SK-N-SH treated with all-trans-retinoic acid at 6 μM for 48 hours (cell line): ENCODE results near the gene SMTN.

Experiments
- ATAC-seq: fragments of 200-7000 bp; cut with Tn5 transposase; 3 replicates; pipeline ENCODE4 v1.9.1; 2020; ENCODE audit warnings: mild to moderate bottlenecking, moderate library complexity
- ARNTL ChIP-seq: fragments of 450-650 bp; formaldehyde crosslinking; IDR thresholded peaks from 2 replicates; pipeline ENCODE4 v1.5.0; 2020; ENCODE audit warnings: low read depth, mild to moderate bottlenecking, moderate library complexity, borderline replicate concordance
- BACH2 ChIP-seq: fragments of 250-450 bp; sonication (Bioruptor Pico); IDR thresholded peaks from 2 replicates; pipeline ENCODE4 v1.9.0; 2021; ENCODE audit warnings: mild to moderate bottlenecking, borderline replicate concordance
- CSDC2 ChIP-seq: fragments of 250-450 bp; sonication (Bioruptor Pico); IDR thresholded peaks from 2 replicates; pipeline ENCODE4 v1.5.0; 2020; ENCODE audit warnings: mild to moderate bottlenecking, moderate library complexity
- ESRRG ChIP-seq: fragments of 250-450 bp; sonication (Bioruptor Pico); IDR thresholded peaks from 2 replicates; pipeline ENCODE4 v1.6.1; 2021; ENCODE audit warnings: mild to moderate bottlenecking
- GLIS3 ChIP-seq: fragments of 250-450 bp; sonication (Bioruptor Pico); IDR thresholded peaks from 2 replicates; pipeline ENCODE4 v1.5.0; 2020; ENCODE audit warnings: mild to moderate bottlenecking, moderate library complexity
- ISL1 ChIP-seq: fragments of 250-450 bp; sonication (Bioruptor Pico); IDR thresholded peaks from 2 replicates; pipeline ENCODE4 v2.1.2; 2022; ENCODE audit warnings: mild to moderate bottlenecking, moderate library complexity
- OSR1 ChIP-seq: fragments of 250-450 bp; sonication (Bioruptor Pico); IDR thresholded peaks from 2 replicates; pipeline ENCODE4 v1.8.0; 2022; ENCODE audit warnings: moderate library complexity, mild to moderate bottlenecking, inconsistent platforms
- PPARA ChIP-seq: fragments of 250-450 bp; sonication (Bioruptor Pico); IDR thresholded peaks from 2 replicates; pipeline ENCODE4 v1.5.0; 2020; ENCODE audit warnings: mild to moderate bottlenecking, borderline replicate concordance
- RARB ChIP-seq: fragments of 250-450 bp; sonication (Bioruptor Pico); IDR thresholded peaks from 2 replicates; pipeline ENCODE4 v1.8.0; 2021; ENCODE audit warnings: mild to moderate bottlenecking, moderate library complexity
- SNAI2 ChIP-seq: fragments of 250-450 bp; sonication (Bioruptor Pico); IDR thresholded peaks from 2 replicates; pipeline ENCODE4 v1.5.0; 2020; ENCODE audit warnings: mild to moderate bottlenecking, moderate library complexity
- TCF4 ChIP-seq: fragments of 250-450 bp; sonication (Bioruptor Pico); IDR thresholded peaks from 2 replicates; pipeline ENCODE4 v1.8.0; 2021; ENCODE audit warnings: mild to moderate bottlenecking, moderate library complexity, borderline replicate concordance
- TOX ChIP-seq: fragments of 250-450 bp; sonication (Bioruptor Pico); IDR thresholded peaks from 2 replicates; pipeline ENCODE4 v1.8.0; 2021; ENCODE audit warnings: mild to moderate bottlenecking, moderate library complexity, borderline replicate concordance
- ZC3H10 ChIP-seq: fragments of 250-450 bp; sonication (Bioruptor Pico); IDR thresholded peaks from 2 replicates; pipeline ENCODE4 v1.5.1; 2021; ENCODE audit warnings: mild to moderate bottlenecking, moderate library complexity
- ZFP3 ChIP-seq: fragments of 250-450 bp; sonication (Bioruptor Pico); IDR thresholded peaks from 2 replicates; pipeline ENCODE4 v1.5.0; 2020; ENCODE audit warnings: mild to moderate bottlenecking, moderate library complexity
- ZFP30 ChIP-seq: fragments of 450-650 bp; formaldehyde crosslinking; IDR thresholded peaks from 2 replicates; pipeline ENCODE4 v1.5.0; 2022; ENCODE audit warnings: mild to moderate bottlenecking, moderate library complexity
- ZNF70 ChIP-seq: fragments of 450-650 bp; formaldehyde crosslinking; IDR thresholded peaks from 2 replicates; pipeline ENCODE4 v1.5.0; 2020; ENCODE audit warnings: mild to moderate bottlenecking, moderate library complexity
- ZNF8 ChIP-seq: fragments of 450-650 bp; formaldehyde crosslinking; IDR thresholded peaks from 2 replicates; pipeline ENCODE4 v1.5.0; 2020; ENCODE audit warnings: mild to moderate bottlenecking, moderate library complexity
- TF ChIP-seq, protein P1 (sequence below): fragments of 250-450 bp; sonication (Bioruptor Pico); IDR thresholded peaks from 2 replicates; pipeline ENCODE4 v1.5.1; 2021; ENCODE audit warnings: mild to moderate bottlenecking, moderate library complexity
- TF ChIP-seq, protein P2 (sequence below): fragments of 250-450 bp; sonication (Bioruptor Pico); IDR thresholded peaks from 2 replicates; pipeline ENCODE4 v1.8.0; 2021; ENCODE audit warnings: low read depth, mild to moderate bottlenecking, moderate library complexity, borderline replicate concordance
- TF ChIP-seq, protein P3 (sequence below): fragments of 250-450 bp; sonication (Bioruptor Pico); IDR thresholded peaks from 2 replicates; pipeline ENCODE4 v1.8.0; 2020; ENCODE audit warnings: mild to moderate bottlenecking, moderate library complexity, borderline replicate concordance
- TF ChIP-seq, protein P4 (sequence below): fragments of 250-450 bp; sonication (Bioruptor Pico); IDR thresholded peaks from 2 replicates; pipeline ENCODE4 v1.5.1; 2020; ENCODE audit warnings: low read depth, mild to moderate bottlenecking, moderate library complexity

The SMTN gene

DNA sequence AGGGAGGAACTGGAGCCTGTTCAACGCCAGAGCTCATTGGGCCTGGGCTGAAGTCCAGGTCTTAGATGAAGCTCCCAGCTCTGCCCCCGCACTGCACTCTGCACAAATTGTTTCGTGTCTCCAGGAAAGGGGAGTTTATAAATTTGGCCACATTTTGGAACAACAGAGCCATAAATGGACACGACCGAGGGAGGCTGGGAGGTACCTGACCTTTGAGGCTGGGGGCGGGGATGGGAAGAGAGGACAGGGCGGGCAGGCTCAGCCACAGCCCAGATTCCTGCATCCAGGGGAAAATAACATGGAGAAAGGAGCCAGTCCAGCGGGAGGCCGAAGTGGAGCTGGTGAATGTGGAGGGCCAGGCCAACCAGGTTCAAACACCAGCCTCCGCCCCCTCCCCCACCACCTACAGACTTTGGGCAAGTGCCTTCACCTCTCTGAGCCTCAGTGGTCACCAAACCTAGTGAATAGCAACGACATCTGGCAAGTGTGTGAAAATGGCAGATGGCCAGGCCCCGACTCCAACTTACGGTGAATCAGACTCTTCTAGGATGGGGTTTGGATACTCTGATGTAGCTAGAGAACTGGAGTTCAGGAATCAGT, 36.8 kb upstream of the SMTN start:
- ATAC-seq = no peak
- no peak for TF ChIP-seq ESRRG
- no peak for TF ChIP-seq ZFP3 (CRISPR knock-in tag)
- TF ChIP-seq, protein P1, sequence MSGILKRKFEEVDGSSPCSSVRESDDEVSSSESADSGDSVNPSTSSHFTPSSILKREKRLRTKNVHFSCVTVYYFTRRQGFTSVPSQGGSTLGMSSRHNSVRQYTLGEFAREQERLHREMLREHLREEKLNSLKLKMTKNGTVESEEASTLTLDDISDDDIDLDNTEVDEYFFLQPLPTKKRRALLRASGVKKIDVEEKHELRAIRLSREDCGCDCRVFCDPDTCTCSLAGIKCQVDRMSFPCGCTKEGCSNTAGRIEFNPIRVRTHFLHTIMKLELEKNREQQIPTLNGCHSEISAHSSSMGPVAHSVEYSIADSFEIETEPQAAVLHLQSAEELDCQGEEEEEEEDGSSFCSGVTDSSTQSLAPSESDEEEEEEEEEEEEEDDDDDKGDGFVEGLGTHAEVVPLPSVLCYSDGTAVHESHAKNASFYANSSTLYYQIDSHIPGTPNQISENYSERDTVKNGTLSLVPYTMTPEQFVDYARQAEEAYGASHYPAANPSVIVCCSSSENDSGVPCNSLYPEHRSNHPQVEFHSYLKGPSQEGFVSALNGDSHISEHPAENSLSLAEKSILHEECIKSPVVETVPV (CRISPR knock-in tag) = no peak
- TF ChIP-seq, protein P2, sequence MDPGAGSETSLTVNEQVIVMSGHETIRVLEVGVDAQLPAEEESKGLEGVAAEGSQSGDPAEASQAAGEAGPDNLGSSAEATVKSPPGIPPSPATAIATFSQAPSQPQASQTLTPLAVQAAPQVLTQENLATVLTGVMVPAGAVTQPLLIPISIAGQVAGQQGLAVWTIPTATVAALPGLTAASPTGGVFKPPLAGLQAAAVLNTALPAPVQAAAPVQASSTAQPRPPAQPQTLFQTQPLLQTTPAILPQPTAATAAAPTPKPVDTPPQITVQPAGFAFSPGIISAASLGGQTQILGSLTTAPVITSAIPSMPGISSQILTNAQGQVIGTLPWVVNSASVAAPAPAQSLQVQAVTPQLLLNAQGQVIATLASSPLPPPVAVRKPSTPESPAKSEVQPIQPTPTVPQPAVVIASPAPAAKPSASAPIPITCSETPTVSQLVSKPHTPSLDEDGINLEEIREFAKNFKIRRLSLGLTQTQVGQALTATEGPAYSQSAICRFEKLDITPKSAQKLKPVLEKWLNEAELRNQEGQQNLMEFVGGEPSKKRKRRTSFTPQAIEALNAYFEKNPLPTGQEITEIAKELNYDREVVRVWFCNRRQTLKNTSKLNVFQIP = no peak
- TF ChIP-seq GLIS3 (CRISPR knock-in tag) = no peak

DNA sequence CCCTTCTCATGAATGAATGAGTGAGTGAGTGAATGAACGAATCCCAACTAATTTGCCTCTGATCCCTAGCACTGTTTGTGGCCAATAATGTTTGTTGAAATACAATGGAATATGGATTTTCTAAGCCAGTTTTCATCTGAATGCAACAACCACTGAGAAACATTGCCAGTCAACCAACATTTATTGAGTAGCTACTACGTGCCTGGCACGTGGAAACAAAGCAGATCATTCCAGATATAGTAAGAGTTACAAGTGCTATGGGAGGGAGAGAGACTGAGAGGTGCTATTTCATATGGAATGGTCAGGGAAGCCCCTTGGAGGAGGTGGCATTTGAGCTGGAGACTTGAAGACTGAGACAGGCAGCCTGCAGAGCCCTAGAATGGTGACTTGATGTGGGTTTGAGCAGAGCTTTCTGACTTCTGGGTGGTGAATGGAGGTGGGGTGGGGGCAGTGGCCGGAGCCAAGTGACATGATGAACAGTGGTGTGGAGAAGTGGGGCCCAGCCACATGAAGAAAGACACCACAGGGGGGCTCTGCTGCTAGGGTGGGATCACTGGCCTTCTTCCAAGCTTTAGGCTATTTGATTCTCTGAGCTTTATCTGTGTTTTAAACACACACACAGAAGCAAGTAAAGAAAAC, 35.1 kb upstream of the SMTN start:
- no peak for ATAC-seq
- no peak for TF ChIP-seq ZNF8 (CRISPR knock-in tag)
- no peak for TF ChIP-seq SNAI2
- TF ChIP-seq ZFP30 (CRISPR knock-in tag) = no peak
- TF ChIP-seq PPARA (CRISPR knock-in tag) = no peak
- TF ChIP-seq, protein P3, sequence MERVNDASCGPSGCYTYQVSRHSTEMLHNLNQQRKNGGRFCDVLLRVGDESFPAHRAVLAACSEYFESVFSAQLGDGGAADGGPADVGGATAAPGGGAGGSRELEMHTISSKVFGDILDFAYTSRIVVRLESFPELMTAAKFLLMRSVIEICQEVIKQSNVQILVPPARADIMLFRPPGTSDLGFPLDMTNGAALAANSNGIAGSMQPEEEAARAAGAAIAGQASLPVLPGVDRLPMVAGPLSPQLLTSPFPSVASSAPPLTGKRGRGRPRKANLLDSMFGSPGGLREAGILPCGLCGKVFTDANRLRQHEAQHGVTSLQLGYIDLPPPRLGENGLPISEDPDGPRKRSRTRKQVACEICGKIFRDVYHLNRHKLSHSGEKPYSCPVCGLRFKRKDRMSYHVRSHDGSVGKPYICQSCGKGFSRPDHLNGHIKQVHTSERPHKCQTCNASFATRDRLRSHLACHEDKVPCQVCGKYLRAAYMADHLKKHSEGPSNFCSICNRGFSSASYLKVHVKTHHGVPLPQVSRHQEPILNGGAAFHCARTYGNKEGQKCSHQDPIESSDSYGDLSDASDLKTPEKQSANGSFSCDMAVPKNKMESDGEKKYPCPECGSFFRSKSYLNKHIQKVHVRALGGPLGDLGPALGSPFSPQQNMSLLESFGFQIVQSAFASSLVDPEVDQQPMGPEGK (CRISPR knock-in tag) = no peak
- no peak for TF ChIP-seq ZNF70 (CRISPR knock-in tag)
- no peak for TF ChIP-seq OSR1
- TF ChIP-seq TOX = no peak
- TF ChIP-seq TCF4 (CRISPR knock-in tag) = no peak

DNA sequence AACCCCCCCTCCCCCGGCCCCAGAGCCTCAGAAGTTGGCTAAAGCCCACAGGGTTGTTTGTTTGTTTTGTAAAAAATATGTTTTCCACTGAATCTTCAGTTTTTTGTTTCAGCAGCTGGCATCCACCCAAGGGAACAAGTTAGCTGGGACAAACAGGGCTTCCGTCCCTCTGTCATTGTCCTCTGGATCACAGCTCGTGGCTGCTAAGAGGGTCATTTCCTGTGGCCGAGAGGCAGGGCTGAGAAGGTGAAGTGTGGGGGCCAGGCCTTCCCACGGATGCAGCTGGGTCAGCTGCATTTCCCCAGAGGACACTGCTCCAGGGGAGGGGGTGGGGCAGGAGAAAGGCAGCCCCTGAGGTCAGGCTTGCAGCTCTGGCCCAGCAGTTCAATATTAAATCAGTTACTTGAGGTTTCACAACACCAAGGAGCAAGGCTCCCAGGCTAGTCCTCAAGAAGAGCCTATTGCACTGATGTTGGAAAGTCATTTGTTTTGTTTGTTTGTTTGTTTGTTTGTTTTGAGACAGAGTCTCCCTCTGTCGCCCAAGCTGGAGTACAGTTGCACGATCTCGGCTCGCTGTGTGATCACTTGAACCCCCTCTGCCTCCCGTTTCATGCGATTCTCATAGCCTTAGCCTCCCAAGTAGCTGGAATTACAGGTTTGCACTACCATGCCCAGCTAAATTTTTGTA, 34.4 kb upstream of the SMTN start:
- ATAC-seq = no peak
- TF ChIP-seq TOX (no peak), ARNTL (CRISPR knock-in tag) (no peak), ZNF8 (CRISPR knock-in tag) (no peak), ZFP30 (CRISPR knock-in tag) (no peak), SNAI2 (no peak), ZFP3 (CRISPR knock-in tag) (no peak), ESRRG (no peak), TCF4 (CRISPR knock-in tag) (no peak), CSDC2 (CRISPR knock-in tag) (no peak), ZNF70 (CRISPR knock-in tag) (no peak), OSR1 (no peak), PPARA (CRISPR knock-in tag) (no peak), BACH2 (no peak), RARB (CRISPR knock-in tag) (no peak), ISL1 (no peak), ZC3H10 (CRISPR knock-in tag) (no peak)
- TF ChIP-seq, protein P2 = no peak
- TF ChIP-seq, protein P1 (CRISPR knock-in tag) = no peak
- TF ChIP-seq, protein P3 (CRISPR knock-in tag) = no peak
- TF ChIP-seq, protein P4, sequence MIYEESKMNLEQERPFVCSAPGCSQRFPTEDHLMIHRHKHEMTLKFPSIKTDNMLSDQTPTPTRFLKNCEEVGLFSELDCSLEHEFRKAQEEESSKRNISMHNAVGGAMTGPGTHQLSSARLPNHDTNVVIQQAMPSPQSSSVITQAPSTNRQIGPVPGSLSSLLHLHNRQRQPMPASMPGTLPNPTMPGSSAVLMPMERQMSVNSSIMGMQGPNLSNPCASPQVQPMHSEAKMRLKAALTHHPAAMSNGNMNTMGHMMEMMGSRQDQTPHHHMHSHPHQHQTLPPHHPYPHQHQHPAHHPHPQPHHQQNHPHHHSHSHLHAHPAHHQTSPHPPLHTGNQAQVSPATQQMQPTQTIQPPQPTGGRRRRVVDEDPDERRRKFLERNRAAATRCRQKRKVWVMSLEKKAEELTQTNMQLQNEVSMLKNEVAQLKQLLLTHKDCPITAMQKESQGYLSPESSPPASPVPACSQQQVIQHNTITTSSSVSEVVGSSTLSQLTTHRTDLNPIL = no peak
